NCI-H2227 (cell line): ENCODE results near the gene CLSTN2.

ENCODE experiments used
- DNase-seq: peaks from one replicate; lab custom pipeline; 2025; ENCODE audit not compliant: unreplicated experiment; lab: John Stamatoyannopoulos, UW

CLSTN2 gene

GRCh38 chr3:140177943-140178342, 243.0 kb downstream of the CLSTN2 start:
- DNase-seq = no peak

DNA sequence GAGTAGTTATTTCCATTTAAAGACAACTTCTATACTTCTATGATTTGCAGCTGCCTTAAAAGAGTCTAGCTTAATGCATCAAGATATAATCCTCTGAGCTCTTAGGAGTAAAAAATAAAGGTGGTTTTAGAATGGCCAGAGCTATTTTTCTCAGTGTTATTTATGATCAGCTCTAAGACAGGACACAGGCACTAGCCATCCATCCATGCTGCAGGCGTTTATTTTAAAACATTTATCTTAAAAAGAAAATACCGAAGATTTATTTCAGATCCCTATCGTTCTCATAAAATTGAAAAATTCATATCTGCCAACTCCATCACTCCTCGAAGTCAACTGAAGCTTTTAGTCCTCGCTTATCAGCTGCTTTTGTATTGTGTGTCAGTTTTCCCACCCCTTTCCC, 243.5 kb downstream of the CLSTN2 start:
- no peak for DNase-seq

- DNase-seq = peak; percentile 28
Observed at GRCh38 chr3:140180603-140181002, 245.6 kb downstream of the CLSTN2 start.

GRCh38 chr3:140185375-140185774, 250.4 kb downstream of the CLSTN2 start:
- DNase-seq = no peak

DNA sequence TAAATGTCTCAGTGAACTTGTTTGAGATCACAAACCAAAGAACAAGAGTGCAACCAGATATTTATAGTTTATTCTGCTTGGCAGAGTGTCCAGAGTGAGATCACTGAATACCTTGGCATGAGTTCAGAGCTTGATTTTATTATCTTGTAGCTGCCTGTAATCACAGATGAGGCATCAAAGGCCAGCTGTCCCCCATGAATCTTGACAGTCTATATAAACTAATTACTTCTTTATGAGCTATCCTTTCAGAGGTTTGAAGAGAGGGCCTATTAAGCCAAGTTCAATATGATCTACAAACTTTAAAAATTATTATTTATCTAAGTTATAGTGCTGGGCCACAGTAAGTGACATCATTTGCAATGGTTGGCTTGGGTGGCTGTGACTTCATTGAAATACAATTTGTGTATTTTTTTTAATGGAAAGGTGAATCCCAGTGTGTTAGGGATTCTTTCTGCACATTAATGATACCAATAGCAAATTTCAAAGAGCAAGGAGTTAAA, 251.5 kb downstream of the CLSTN2 start:
- no peak for DNase-seq

- no peak for DNase-seq
Observed at GRCh38 chr3:140187028-140187427, 252.0 kb downstream of the CLSTN2 start.

DNA sequence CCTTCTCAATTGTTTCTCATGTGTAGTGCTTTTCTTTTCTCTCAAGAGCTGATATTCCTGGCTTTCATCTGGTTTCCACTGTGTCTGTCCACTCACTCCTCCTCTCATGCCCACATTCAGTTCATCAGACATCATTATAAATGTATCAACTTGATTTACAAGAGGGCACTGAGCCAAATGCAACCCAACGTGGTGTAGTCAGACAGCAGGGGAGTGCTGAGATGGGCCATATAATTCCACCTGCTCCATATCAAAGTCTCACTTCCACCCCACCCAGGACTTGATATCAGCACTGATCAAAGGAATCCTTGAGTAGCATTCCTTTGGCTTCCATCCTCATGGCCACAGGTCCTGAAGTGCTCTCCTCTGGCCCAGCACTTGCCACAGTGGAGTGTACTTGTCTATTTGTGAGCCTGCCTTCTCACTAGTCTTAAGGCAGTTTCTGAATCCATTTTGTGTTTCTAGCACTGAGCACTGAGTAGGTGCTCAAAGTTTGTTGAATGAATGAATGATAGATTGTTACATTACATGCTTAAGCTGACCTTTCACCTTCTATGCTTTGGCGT, 252.8 kb downstream of the CLSTN2 start:
- DNase-seq = no peak

- no peak for DNase-seq
Observed at GRCh38 chr3:140188285-140188684, 253.3 kb downstream of the CLSTN2 start.

DNA sequence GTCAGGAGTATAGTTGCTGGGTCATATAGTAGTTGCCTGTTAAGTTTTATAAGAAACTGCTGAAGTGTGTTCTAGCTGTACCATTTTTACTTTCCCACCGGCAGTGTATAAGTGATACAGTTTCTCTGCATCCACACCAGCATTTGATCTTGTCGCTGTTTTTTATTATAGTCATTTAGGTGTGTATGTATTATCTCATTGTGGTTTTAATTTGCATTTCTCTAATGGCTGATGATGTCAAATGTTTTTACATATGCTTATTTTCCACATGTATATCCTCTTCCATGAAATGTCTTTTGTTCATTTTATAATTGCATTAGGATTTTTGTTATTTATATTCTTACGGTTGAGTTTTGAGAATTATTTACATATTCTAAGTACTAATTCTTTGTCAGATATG, 254.3 kb downstream of the CLSTN2 start:
- DNase-seq = no peak

DNA sequence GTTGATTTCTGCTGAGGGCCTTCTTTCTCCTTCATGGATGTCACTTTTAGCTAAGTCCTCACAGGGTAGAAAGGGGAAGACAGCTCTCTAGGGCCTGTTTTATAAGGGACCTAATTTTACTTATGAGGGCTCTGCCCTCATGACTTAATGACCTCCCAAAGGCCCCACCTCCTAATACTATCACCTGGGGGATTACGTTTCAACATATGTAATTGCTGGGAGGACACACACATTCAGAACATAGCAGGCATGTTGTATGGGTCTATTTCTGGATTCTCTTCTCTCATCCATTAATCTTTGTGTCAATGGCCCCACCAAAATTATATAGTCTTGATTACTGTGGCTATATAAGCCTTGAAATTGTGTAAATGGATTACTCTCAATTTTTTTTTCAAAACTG, 255.0 kb downstream of the CLSTN2 start:
- DNase-seq = no peak

GRCh38 chr3:140196970-140197369, 262.0 kb downstream of the CLSTN2 start:
- DNase-seq = no peak

DNA sequence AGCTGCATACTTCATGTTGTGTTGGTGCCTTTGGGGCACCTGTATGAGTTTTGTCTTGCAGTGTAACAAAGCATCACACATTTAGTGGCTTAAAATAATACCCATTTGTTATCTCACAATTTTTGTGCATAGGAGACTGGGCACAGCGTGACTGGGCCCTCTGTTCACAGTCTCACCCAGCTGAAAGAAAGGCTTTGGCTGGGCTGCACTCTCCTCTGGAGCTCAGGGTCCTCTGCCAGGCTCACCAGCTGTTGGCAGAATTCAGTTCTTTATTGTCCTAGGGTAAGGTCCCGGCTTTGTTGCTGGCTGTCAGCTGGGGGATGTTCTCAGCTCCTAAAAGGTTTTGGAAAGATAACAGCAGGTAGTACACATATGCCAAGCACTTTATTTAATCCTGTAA, 263.3 kb downstream of the CLSTN2 start:
- no peak for DNase-seq

- DNase-seq = no peak
Observed at GRCh38 chr3:140199008-140199407, 264.0 kb downstream of the CLSTN2 start.

DNA sequence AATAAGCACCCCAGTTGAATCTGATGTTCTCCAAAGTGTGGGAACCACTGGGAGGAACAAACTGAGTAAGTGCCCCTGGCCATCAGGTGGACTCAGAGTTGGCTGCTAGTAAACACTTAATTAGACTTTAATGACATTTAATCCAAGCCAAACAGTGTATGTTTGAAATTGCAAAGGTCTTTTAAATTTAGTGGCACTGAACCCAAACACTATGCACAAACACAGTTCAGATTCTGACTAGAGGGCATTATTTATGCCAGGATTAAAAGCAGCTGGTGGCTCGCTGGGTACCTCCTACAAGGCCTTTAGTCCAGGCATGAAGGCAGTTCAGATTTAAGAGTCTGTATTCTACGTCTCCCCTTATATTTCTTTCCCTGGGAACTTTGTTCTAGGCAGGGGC, 264.8 kb downstream of the CLSTN2 start:
- DNase-seq = no peak

DNA sequence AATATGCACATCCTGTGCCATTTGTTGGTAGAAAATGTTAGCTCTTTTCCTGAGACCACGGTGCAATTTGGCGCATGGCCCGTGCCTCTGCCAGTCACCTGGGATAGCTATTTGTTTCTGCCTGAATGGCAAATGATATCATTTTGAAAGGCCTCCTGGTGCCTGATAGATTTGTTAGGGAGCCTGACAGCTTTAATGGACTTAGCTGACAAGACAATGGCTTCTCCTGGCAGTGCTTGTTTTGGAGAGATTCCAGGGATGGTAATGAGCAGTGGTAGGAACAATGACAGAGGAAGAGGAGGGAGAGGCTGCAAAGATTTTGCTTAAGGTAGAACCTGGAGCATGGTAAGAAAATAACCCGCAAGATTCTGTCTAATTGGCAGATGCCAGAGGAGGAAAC, 268.5 kb downstream of the CLSTN2 start:
- peak; percentile 6 for DNase-seq

DNA sequence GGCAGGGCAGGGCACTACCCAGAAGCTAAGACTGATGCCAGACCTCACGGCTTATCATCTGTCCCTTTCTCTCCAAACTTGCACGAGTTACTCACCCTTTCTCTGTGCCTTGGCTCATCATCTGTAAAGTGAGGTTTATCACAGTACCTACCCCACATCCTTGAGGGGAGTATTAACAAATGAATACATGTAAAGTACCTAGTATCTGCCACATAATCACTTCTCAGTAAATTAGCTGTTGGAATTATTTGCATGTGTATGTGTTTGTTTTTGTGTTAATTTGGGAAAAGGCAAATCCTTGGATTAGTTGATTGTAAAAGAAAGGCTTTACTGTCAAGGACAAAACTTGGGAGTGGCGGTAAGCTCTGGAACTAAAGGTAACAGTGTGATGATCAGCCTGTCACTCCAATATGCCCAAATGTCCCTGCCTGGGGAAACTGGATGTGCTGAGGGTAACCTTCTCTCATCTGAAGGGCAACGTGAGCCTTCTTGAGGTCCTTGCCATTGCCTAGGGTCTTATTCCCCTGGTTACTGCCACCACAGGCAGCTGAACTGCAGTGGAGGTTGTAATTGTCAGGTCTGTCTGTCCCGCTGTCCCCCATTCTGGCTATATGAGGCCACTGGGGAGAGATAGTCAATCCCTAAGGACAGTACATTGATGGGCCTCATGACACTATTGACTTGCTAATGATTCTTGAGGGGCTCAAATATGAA, 269.4 kb downstream of the CLSTN2 start:
- DNase-seq = no peak

- no peak for DNase-seq
Observed at GRCh38 chr3:140205598-140205997, 270.6 kb downstream of the CLSTN2 start.

DNA sequence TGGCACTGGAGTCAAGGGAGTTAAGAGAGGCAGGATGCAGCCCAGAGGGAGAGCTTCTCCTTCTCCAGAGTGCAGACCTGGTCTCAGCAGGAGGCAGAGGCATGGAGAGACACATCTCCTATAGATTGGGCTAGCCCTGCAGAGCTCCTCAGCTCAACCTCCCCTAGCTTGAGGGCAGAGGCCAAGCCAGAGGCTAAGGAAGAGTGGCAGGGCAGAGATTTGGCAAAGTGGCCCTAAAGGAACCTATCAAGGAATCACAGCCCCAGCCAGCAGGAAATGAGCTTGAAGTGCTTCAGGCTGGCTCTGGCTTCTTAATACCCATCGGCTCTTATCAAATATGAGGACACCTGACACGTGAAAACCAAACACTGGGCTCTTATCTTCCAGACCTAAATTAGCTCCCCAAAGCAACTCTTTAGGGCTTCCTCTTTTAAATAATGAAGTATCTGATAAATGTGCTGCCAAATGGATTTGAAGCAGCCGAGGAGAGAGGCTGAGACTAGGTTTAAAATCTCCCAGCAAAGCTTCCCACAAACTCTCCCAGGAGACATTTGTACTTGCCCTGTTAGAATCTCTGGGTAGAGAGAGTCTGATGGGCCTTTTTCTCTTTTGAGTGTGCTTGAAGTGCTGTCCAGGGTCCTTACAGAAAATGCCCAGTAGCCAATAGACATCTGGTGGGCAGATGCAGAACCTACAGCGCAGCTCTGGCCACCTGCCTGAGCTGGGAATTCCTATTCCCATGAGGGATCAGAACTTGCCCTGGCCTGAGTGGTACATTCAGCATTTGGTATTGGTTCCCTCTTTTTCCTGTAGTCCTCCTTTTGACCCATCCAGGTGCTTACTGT, 271.4 kb downstream of the CLSTN2 start:
- DNase-seq = no peak

- DNase-seq = no peak
Observed at GRCh38 chr3:140207541-140207940, 272.6 kb downstream of the CLSTN2 start.

DNA sequence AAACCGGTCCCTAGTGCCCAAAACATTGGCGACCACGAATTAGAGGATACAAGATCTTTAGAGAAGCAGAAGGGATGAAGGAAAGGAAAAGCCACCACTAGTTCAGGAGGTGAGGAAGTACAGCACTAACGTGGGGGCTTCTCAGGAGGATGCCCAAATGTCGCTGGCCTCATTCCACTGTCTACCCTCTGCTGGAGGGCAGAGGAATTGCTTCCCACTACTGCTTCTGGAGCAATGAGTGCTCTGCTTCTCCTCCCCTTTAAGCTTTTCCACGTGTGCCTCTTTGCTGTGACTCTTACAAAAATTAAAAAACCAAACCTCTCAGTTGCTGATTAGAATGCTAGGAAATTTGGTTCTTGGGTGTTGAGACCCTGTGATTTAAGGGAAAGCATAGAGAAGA, 281.3 kb downstream of the CLSTN2 start:
- no peak for DNase-seq

GRCh38 chr3:140219291-140219690, 284.3 kb downstream of the CLSTN2 start:
- peak; percentile 26 for DNase-seq

DNA sequence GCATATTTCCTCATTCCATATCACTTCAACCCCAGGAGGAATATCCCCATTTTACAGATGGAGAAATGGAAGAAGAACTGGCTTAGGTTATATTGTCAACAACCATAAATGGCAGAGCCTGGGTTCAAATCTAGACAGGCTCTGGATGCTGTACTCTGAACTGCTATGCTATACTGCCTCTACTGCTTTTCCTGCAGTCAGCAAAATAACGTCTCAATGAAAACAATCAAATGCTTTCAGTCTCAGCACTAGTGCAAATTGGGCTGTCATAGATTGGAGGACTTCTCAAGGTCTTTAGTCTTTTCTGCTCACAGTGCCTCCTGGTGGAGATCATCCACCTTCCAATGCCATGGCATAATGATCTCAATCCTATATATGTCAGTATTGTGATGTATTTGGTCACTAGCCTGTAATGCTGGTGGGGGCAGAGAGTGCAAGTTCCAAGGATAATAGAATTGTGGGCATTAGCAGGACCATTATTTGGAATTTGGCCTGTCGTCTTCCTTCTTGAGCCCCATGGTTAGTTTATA, 285.0 kb downstream of the CLSTN2 start:
- peak; percentile 9 for DNase-seq
